WERI-Rb-1 (cell line): ENCODE results near the gene OR2G2.

Experiments
- DNase-seq: peaks from one replicate; pipeline ENCODE4 v3.0.0-alpha.2; 2020
- H3K27ac ChIP-seq: fragments of 250-450 bp; sonication (Bioruptor Pico); 2 replicates; pipeline ENCODE4 v1.5.1; 2020; ENCODE audit warnings: mild to moderate bottlenecking, moderate library complexity
- H3K27me3 ChIP-seq: fragments of 250-450 bp; sonication (Bioruptor Pico); 2 replicates; pipeline ENCODE4 v1.5.1; 2021; ENCODE audit warnings: mild to moderate bottlenecking, low read depth, moderate library complexity; ENCODE audit not compliant: insufficient read depth, severe bottlenecking
- H3K36me3 ChIP-seq: fragments of 250-450 bp; sonication (Bioruptor Pico); 2 replicates; pipeline ENCODE4 v1.5.1; 2020; ENCODE audit warnings: mild to moderate bottlenecking, moderate library complexity
- H3K4me3 ChIP-seq: 2 replicates; pipeline ENCODE4 v1.5.1; 2011; ENCODE audit warnings: low read depth, mild to moderate bottlenecking, control low read depth, low read length
- H3K9me3 ChIP-seq: fragments of 250-450 bp; sonication (Bioruptor Pico); 2 replicates; pipeline ENCODE4 v1.5.1; 2021; ENCODE audit warnings: mild to moderate bottlenecking, moderate library complexity; ENCODE audit not compliant: severe bottlenecking
- CTCF ChIP-seq: IDR thresholded peaks from 2 replicates; pipeline ENCODE4 v1.5.1; 2011; ENCODE audit warnings: low read depth, mild to moderate bottlenecking, control low read depth, inconsistent platforms, low read length

Gene OR2G2

GRCh38 chr1:247613405-247613804, 25.2 kb downstream of the OR2G2 start:
- H3K27me3 ChIP-seq: peaks cover 11% of the 10 kb centered on the region
- no peak overlapping the region for H3K27ac ChIP-seq
- TF ChIP-seq CTCF: no peak
- H3K9me3 ChIP-seq: no peaks in the 10 kb centered on the region
- H3K4me3 ChIP-seq: no peak overlapping the region
- DNase-seq: no peak
- H3K36me3 ChIP-seq: no peaks in the 10 kb centered on the region

- DNase-seq: no peak
- Histone ChIP-seq H3K9me3 (no peaks in the 10 kb centered on the region), H3K27me3 (peaks cover 20% of the 10 kb centered on the region), H3K36me3 (no peaks in the 10 kb centered on the region), H3K27ac (no peak overlapping the region), H3K4me3 (no peak overlapping the region)
- no peak for TF ChIP-seq CTCF
These were observed 26.5 kb downstream of the OR2G2 start for GRCh38 chr1:247614625-247615024.

- Histone ChIP-seq H3K27ac (no peak overlapping the region), H3K9me3 (no peaks in the 10 kb centered on the region), H3K36me3 (no peaks in the 10 kb centered on the region), H3K4me3 (no peak overlapping the region), H3K27me3 (peaks cover 47% of the 10 kb centered on the region)
- no peak for TF ChIP-seq CTCF
- no peak for DNase-seq
These were observed 39.8 kb downstream of the OR2G2 start for GRCh38 chr1:247627951-247628350.

GRCh38 chr1:247638011-247638410, 49.9 kb downstream of the OR2G2 start:
- H3K27me3 ChIP-seq: peaks cover 83% of the 10 kb centered on the region
- H3K36me3 ChIP-seq: no peaks in the 10 kb centered on the region
- no peak for TF ChIP-seq CTCF
- H3K9me3 ChIP-seq: peaks cover 7% of the 10 kb centered on the region
- H3K27ac ChIP-seq: no peak overlapping the region
- no peak for DNase-seq
- H3K4me3 ChIP-seq: no peak overlapping the region

GRCh38 chr1:247638781-247639180, 50.6 kb downstream of the OR2G2 start:
- H3K27ac ChIP-seq: no peak overlapping the region
- no peaks in the 10 kb centered on the region for H3K36me3 ChIP-seq
- no peak overlapping the region for H3K4me3 ChIP-seq
- TF ChIP-seq CTCF: no peak
- no peak for DNase-seq
- H3K9me3 ChIP-seq: peaks cover 7% of the 10 kb centered on the region
- H3K27me3 ChIP-seq: peaks cover 87% of the 10 kb centered on the region
